Stimulated activated effector memory CD8-positive, alpha-beta T cell treated with anti-CD3 and anti-CD28 coated beads, Interleukin-12 subunit alpha, Interleukin-12 subunit beta, amount 100 ng/mL, for 72 hours (primary cell): ENCODE measurements around the gene ARHGAP18.

Source experiments
- ATAC-seq: fragments of 150-1000 bp; cut with Tn5 transposase; 2 replicates; pipeline ENCODE4 v1.10.0; 2021
- DNase-seq, 2 donors: peaks; one replicate each; pipeline ENCODE4 v3.0.0; 2021 to 2022; ENCODE audit warnings: low spot score in 2 of 2
- H3K27ac Mint-ChIP-seq: one replicate; pipeline ENCODE4 v1.8.0; 2022; ENCODE audit warnings: mild to moderate bottlenecking, mixed read lengths
- H3K36me3 Mint-ChIP-seq: one replicate; pipeline ENCODE4 v1.8.0; 2022; ENCODE audit warnings: mild to moderate bottlenecking, mixed read lengths
- H3K4me1 Mint-ChIP-seq: one replicate; pipeline ENCODE4 v1.8.0; 2022; ENCODE audit warnings: mixed read lengths
- H3K4me3 Mint-ChIP-seq: one replicate; pipeline ENCODE4 v1.8.0; 2022; ENCODE audit warnings: mild to moderate bottlenecking, mixed read lengths
- H3K9me3 Mint-ChIP-seq: one replicate; pipeline ENCODE4 v1.8.0; 2022; ENCODE audit warnings: mixed read lengths

Gene ARHGAP18

DNA sequence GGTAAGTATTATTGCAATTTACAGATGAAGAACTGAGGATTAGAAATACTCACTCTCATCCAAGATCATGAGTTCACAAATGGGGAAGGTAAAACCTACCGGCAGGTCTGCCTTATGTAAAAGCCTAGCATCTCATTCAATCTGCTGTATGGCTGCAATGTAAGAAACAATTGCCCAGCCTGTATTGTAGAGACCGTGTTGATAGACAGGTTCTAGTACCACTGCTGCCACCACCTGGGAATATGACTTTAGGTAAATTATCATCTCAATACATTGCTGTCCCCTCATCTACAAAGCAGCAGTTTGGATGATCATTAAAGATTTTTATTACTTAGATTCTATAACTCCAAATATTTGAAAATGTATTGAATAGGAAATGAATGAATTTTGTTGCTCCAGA, 23.3 kb upstream of the ARHGAP18 start:
- Mint-ChIP-seq H3K4me3 (no peak overlapping the region), H3K9me3 (no peaks in the 10 kb centered on the region), H3K4me1 (peaks cover 8% of the 10 kb centered on the region), H3K27ac (no peak overlapping the region), H3K36me3 (no peaks in the 10 kb centered on the region)
- DNase-seq (no peak), ATAC-seq (no peak)

DNA sequence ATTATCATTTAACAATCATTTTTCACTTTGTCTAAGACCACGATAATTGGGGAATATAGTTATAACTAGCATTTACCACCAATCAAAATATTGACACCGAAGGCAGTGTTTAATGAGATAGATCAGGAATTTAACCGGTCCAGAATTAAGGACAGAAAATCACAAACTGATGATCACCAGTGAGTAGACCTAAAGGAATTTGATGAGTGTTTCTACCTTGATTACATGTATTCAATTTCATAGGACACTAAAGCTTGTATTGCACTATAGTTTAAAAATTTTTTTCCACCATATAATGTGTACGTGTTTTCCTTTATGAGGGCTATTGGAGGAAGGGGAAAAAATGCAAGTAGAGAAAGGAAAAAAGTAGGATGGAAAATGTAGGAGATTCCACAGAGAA, 22.6 kb upstream of the ARHGAP18 start:
- DNase-seq (no peak), ATAC-seq (no peak)
- Mint-ChIP-seq H3K4me1 (peaks cover 8% of the 10 kb centered on the region), H3K27ac (no peak overlapping the region), H3K9me3 (no peaks in the 10 kb centered on the region), H3K36me3 (no peaks in the 10 kb centered on the region), H3K4me3 (no peak overlapping the region)

DNA sequence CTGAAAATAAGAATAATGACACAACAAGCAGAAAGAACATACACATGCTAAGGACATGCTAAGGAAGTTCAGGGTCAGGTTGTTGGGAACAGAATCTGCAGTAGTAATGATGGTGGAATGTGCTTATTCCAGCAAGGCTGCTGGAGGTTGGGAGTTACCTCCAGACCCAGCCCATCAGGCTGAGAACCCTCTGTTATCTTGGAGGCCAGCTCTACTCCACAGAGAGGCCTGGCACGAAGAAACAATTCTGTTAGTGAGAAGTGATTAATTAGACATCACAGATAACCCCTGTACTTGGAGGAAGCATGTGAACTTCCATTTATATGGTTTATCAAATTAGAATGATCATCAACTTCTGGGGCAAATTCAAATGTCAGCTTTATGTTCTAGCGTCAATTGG, 22.1 kb upstream of the ARHGAP18 start:
- H3K36me3 Mint-ChIP-seq = no peaks in the 10 kb centered on the region
- ATAC-seq (no peak), DNase-seq (no peak)
- no peak overlapping the region for H3K27ac Mint-ChIP-seq
- peaks cover 8% of the 10 kb centered on the region for H3K4me1 Mint-ChIP-seq
- no peak overlapping the region for H3K4me3 Mint-ChIP-seq
- no peaks in the 10 kb centered on the region for H3K9me3 Mint-ChIP-seq

DNA sequence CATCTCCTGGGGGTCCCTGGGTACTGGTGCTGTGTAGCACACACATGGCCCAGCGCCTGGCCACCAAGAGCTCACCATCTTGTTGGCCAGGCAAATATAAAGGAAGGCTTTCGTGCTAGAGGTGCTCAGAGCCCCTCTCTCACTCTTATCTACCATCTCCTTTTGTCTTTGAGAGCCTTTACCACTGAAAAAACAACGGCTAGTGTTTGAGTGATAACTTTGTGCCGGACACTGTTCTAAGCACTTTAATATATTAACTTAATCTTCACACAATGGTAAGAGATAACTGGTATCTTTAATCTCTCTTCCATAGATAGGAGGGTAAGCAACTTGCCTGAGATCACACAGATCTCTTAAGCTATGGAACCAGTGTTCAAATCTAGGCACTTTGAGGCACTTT, 21.5 kb upstream of the ARHGAP18 start:
- no peak for ATAC-seq

DNA sequence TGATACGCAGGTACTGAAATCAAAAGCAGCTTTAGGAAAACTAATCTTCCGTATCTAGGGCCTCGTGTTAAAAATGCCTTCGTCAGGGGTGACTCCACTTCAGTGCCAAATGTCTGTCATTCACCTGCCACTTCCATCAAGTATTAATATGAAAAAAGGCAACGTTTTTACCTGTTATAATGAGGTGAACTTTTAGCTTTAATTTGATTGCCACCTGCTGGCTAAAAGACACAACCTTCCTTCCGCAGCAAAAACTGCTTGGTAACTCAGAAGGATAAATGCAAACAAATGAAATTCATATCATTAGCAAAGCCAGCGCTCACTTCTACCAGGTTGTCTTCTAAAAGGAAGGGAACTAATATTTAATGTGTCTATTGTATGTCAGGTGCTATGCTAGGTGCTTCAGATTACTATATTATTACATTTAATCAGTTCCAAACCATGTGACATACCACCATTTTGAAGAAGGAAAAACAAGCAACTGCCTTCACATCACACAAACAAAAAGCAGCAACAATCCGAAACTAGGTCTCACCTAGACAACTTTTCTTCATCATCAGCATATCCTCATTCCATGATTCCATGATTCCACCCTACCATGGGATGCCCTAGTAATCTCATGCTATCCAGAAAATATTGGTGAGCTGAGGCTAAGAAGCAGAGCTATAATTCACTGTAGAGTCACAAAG, 20.6 kb upstream of the ARHGAP18 start:
- DNase-seq (no peak), ATAC-seq (no peak)
- H3K4me3 Mint-ChIP-seq = no peak overlapping the region
- H3K27ac Mint-ChIP-seq = peak overlapping the region; percentile 41
- H3K9me3 Mint-ChIP-seq = no peaks in the 10 kb centered on the region
- no peaks in the 10 kb centered on the region for H3K36me3 Mint-ChIP-seq
- peaks cover 6% of the 10 kb centered on the region for H3K4me1 Mint-ChIP-seq

More for the DNA sequence above, 21.5 kb upstream of the ARHGAP18 start:
- peaks cover 8% of the 10 kb centered on the region for H3K4me1 Mint-ChIP-seq
- H3K27ac Mint-ChIP-seq = peak overlapping the region; percentile 41
- no peak overlapping the region for H3K4me3 Mint-ChIP-seq
- DNase-seq = no peak
- H3K9me3 Mint-ChIP-seq = no peaks in the 10 kb centered on the region
- no peaks in the 10 kb centered on the region for H3K36me3 Mint-ChIP-seq

DNA sequence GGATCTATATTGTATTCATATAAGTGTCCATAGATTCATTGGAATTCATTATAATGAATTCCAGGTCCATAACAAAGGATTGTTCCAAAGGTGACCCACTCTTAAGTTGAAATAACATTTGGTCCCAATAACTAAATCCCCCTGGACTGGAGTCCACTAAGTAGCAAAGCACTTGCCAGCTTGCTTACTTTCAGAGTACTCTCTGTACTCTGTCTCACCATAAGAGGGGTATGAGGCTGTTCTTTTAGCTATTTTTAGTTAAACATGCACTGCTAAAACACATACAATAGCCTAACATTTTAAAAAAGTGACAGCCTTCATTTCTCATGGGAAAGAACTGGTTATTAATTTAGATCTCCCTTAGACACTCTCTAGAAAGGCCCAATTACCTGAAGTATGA, 16.7 kb upstream of the ARHGAP18 start:
- Mint-ChIP-seq H3K9me3 (no peaks in the 10 kb centered on the region), H3K27ac (no peak overlapping the region), H3K4me3 (no peak overlapping the region), H3K4me1 (no peaks in the 10 kb centered on the region), H3K36me3 (no peaks in the 10 kb centered on the region)
- DNase-seq (no peak), ATAC-seq (no peak)

DNA sequence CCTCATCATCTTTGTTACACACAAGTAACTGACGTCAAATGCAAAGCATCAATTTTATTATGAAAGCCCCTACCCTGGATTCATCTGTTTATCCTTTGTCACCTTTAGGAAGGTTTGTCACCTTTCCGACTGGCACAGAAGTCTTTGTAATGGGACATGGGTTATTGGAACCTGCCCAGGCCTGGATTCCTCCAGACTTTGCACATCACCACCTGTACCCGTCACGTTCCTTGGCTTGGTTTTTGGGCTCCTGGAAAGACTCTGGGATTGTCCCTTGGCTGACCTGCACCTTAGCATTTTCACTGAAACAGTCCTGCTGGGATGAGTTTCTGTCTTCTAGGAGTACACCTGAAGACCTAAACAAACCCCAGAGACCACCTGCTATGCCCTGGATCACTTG, 15.4 kb upstream of the ARHGAP18 start:
- H3K4me1 Mint-ChIP-seq = no peaks in the 10 kb centered on the region
- ATAC-seq = no peak
- no peak overlapping the region for H3K27ac Mint-ChIP-seq
- DNase-seq = no peak
- no peak overlapping the region for H3K4me3 Mint-ChIP-seq
- no peaks in the 10 kb centered on the region for H3K36me3 Mint-ChIP-seq
- no peaks in the 10 kb centered on the region for H3K9me3 Mint-ChIP-seq

DNA sequence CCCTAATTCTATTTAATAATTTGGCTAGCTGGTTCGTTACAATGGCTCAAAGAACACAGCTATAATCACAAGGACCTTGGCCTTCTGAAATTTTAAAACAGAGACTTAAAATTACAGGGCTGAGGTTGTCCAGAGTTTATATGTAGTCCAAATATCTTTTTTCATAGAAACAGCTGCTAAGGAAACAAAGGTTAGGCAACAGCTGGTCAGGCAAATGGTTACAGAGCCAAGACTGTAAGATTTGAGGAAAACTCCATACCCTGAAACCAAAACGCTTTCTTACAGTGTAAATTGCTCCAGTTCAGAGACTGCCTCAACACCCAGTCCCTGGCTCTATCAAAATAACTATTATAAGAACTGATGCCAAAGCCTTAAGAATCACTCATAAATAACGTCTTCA, 9.7 kb upstream of the ARHGAP18 start:
- ATAC-seq = no peak
- Mint-ChIP-seq H3K36me3 (no peaks in the 10 kb centered on the region), H3K9me3 (no peaks in the 10 kb centered on the region), H3K4me3 (no peak overlapping the region), H3K4me1 (no peaks in the 10 kb centered on the region), H3K27ac (no peak overlapping the region)
- no peak for DNase-seq

DNA sequence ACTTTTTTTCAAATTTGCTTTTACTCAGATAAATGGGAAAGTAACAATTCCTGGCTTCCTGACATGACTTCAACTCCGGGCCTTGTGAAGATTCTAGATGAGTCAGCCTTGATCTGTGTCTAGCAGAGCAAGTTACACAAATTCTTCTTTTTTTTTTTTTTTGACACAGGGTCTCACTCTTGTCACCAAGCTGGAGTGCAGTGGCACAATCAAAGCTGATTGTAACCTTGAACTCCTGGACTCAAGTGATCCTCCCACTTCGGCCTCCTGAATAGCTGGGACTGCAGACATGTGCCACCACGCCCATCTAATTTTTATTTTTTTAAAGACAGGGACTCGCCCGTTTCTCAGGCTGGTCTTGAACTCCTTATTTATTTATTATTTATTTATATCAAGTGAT, 7.3 kb upstream of the ARHGAP18 start:
- Mint-ChIP-seq H3K4me1 (peaks cover 15% of the 10 kb centered on the region), H3K27ac (no peak overlapping the region), H3K9me3 (no peaks in the 10 kb centered on the region), H3K4me3 (no peak overlapping the region), H3K36me3 (no peaks in the 10 kb centered on the region)
- ATAC-seq (no peak), DNase-seq (no peak)

DNA sequence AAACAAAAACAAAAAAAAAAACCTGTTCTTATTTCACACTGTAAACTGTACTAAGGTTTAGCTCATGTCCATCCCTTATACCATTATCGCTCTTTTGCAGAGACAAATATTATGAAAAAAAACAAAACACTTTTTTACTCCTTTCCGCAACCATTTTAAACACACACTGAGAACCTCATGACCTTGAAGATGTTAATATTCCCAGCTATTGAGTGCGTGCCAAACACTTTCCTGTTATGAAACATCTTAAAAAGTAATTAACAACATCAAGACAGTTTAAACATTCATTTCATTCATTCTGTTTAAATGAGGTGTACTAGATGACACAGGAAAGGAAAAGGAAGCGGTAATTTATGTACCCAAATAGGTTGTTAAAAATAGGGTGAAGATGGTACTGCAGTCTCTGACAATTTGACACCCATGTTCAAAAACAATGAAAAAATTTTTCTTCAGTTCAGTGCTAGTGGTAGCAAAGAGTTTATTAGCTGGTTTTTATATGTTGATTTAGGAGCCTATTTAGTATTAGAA, 3.9 kb upstream of the ARHGAP18 start:
- ATAC-seq = peak; percentile 71
- Mint-ChIP-seq H3K4me3 (no peak overlapping the region), H3K27ac (peak overlapping the region; percentile 20), H3K9me3 (no peaks in the 10 kb centered on the region), H3K36me3 (no peaks in the 10 kb centered on the region), H3K4me1 (peaks cover 35% of the 10 kb centered on the region)
- DNase-seq = no peak

DNA sequence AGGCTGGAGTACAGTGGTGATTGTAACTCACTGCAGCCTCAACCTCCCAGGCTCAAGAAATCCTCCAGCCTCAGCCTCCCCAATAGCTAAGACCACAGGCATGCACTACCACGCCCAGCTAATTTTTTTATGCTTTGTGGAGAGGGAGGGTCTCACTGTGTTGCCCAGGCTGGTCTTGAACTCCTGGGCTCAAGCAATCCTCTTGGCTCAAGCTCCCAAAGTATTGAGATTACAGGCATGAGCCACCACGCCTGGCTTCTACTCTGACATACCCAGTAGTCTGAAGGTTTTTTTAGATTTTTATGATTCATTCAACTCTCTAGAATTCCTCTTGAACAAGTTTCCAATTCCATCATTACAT, 1.3 kb upstream of the ARHGAP18 start:
- H3K9me3 Mint-ChIP-seq = no peaks in the 10 kb centered on the region
- H3K27ac Mint-ChIP-seq = no peak overlapping the region
- DNase-seq (no peak), ATAC-seq (no peak)
- H3K4me1 Mint-ChIP-seq = peaks cover 45% of the 10 kb centered on the region
- peaks cover 10% of the 10 kb centered on the region for H3K36me3 Mint-ChIP-seq
- H3K4me3 Mint-ChIP-seq = peak overlapping the region; percentile 94

DNA sequence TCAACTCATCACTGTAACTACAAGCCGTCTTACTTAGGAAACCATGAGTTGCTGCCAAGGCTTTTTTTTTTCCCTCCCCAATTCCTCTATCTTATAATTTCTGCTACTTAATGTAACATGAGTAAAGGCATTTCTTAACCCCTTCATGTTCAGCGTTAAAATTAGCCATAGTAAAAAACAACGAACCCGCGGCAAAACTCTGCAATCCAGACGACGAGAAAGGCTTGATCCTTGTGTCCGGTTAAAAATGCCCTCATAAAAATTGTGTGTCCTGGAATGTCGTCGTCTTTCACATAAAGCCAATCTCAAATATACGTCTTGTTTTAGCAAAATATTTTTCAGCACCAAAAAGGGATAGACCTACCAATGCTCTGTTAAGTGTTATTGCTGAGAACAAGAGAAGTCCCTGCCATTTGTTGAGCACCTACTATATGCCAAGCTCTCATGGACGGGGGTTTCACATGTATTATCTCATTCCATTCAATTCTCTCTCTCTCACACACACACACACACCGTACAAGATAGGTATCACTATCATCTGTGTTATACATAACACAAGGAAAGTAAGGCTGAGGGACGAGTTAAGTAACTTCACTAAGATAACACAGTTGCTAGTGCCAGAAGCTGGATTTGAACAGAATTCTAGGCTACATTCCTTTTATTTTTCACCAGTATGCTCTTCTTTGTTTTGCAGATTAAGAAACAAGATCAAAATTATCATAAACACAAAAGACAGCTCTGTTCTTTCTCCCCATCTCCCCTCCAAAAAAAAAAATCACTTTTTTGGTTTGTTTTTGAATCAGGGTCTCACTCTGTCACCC, 683 bp upstream of the ARHGAP18 start:
- peak overlapping the region; percentile 94 for H3K4me3 Mint-ChIP-seq
- ATAC-seq (no peak), DNase-seq (no peak)
- no peaks in the 10 kb centered on the region for H3K9me3 Mint-ChIP-seq
- peaks cover 14% of the 10 kb centered on the region for H3K36me3 Mint-ChIP-seq
- H3K4me1 Mint-ChIP-seq = peaks cover 45% of the 10 kb centered on the region
- H3K27ac Mint-ChIP-seq = peak overlapping the region; percentile 95

DNA sequence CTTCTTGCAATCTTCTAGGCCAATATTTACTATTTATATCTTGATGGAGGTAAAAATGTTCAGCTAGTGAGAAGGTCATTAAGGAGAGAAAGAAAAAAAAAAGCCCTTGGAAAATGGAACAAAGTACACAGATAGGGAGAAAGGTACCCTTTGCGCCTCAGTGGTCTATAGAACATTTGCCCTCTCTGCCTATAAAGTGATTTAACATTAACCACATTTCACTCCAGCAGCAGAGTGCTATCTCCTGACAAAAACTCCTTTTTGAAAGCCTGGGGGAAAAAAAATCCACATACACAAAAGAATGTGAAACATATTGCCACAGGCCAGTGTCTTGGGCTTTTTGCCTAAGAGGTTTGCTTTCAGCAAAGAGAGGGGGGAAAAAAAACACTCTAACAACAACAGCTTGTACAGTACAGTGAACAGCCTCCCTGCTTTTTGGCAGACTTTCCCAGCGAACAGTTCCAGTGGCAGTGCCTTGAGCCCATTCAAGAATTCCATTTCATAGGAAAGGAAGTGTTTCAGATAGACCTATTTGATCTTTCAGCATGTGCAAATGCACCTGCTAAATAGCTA, 695 bp downstream of the ARHGAP18 start:
- H3K36me3 Mint-ChIP-seq = peaks cover 14% of the 10 kb centered on the region
- peaks cover 55% of the 10 kb centered on the region for H3K4me1 Mint-ChIP-seq
- ATAC-seq (peak; percentile 30), DNase-seq (no peak)
- no peaks in the 10 kb centered on the region for H3K9me3 Mint-ChIP-seq
- H3K27ac Mint-ChIP-seq = peak overlapping the region; percentile 95
- peak overlapping the region; percentile 94 for H3K4me3 Mint-ChIP-seq

DNA sequence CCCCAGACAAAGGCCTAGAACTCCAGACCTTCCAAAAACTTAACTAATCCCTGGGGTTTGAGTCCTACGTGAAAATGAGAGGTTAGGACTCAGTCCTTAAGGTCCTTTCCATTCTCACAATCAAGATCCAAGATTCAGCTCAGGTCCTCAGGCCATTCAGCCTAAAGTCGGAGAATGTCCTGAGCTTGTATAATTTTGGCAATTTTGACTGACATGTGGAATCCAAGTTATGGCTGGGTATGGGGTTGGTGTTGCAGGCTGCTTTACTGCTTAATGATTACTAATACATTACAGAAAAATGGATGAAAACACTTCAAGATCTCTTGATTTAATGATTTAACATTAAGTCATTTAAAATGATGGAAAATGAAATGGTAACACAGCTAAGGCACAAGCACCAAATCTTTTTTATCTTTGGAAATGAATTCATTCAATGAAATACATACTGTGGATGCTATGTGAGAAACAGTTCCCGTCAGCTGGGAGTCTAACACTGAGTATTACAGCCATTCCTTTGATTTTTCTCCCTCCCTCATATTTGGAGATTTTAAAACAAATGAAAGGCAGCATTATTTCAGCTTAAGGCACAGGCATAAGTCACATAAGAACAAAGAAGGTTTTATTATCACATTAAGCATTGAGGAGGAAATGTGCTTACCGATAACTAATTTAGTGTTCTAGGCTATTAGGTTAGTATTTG, 1.3 kb downstream of the ARHGAP18 start:
- no peak for ATAC-seq
- no peaks in the 10 kb centered on the region for H3K9me3 Mint-ChIP-seq
- peak overlapping the region; percentile 94 for H3K4me3 Mint-ChIP-seq
- H3K27ac Mint-ChIP-seq = peak overlapping the region; percentile 95
- DNase-seq = no peak
- peaks cover 49% of the 10 kb centered on the region for H3K4me1 Mint-ChIP-seq
- peaks cover 14% of the 10 kb centered on the region for H3K36me3 Mint-ChIP-seq

DNA sequence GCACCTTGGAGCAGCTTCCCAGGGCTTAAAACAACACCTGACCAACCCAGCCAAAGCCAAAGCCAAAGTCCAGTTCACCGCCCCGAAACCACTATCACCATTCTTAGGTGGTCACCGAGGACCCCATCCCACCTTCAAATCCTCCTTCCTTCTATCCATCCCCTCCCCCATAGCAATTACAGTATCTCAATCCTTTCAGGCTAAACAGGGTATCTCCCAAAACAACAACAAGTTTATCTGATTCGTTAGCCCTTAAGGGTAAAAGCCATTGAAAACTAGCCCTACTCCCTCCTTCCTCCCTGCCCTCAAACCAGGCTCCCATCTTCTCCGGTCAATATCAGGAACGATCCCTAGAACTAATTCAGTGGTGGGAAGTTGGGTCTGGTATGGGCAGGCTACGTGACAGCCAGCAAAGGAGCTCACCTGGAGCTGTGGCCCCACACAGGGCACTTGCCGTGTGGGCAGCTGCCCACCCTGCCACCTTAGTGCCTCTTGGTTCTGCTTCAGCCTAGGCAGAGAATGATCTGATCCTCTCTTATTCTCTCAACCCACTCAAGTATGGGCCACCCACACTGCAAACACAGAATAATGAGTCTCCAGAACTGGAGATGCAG, 2.0 kb downstream of the ARHGAP18 start:
- no peak overlapping the region for H3K27ac Mint-ChIP-seq
- ATAC-seq = no peak
- DNase-seq = no peak
- H3K4me1 Mint-ChIP-seq = peaks cover 44% of the 10 kb centered on the region
- H3K4me3 Mint-ChIP-seq = peak overlapping the region; percentile 94
- H3K36me3 Mint-ChIP-seq = peaks cover 14% of the 10 kb centered on the region
- no peaks in the 10 kb centered on the region for H3K9me3 Mint-ChIP-seq
